HG02571 (cell line): Measurements from ENCODE around the gene NEK8.
"Not testable (repeated sequence)": the region's sequence is repeated elsewhere in the genome, so short reads cannot be mapped to it uniquely, and the experiment has no call there.

Source experiments
- ATAC-seq: cut with Tn5 transposase; IDR thresholded peaks from one replicate; pipeline ENCODE4 v1.9.1; 2021; ENCODE audit warnings: mild to moderate bottlenecking, moderate library complexity; ENCODE audit not compliant: unreplicated experiment

NEK8 gene

GRCh38 chr17:28759256-28759865 is 30.8 kb downstream of the NEK8 start:
- ATAC-seq = no peak

DNA sequence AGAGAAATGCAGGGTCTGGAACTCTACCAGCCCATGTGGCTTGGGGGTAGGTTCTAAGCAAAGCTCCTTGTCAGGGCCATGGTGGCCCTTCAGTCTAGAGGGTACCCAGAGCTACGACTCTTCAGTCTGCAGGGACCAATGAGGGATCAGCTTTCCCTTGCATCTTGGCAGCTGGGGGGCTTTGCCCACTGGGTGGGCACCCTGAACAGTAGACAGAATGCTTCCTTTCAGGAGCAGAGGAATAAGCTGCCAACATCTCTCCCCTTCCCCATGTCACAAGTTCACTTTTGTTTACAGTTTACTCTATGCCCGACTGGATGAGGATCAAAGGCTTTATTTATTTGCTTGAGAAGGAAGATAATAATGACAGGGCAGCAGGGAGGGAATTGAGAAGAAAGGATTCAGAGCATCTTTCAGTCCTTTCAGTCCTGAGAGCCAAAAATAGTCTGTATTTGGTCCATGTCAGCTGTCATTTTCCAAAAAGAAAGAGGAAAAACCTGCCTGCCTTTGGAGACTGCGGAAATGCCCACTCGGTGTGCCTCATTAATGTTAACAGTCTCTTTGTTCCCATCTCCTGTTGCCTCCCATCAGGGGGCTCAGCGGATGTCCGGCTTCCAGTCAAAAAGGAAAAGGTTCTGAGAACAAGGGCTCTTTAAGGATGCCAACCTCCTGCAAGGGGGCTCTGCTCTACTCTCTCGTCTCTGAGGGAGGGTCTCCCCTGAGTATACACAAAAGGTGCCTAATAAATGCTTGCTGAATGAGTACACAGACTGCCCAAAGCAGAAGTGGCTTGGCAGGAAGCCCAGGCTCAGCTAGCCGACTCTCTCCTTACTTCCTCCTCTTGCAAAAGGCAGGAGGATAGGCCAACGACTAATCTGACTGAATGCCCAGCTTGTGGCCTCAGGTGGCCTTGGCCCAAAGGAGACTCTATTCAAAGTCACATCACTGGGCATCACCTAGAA is 32.3 kb downstream of the NEK8 start:
- ATAC-seq = no peak

GRCh38 chr17:28763137-28763799 is 34.7 kb downstream of the NEK8 start:
- ATAC-seq = no peak

GRCh38 chr17:28763804-28764266 is 35.2 kb downstream of the NEK8 start:
- ATAC-seq = no peak

GRCh38 chr17:28765038-28765437 is 36.5 kb downstream of the NEK8 start:
- ATAC-seq = no peak

DNA sequence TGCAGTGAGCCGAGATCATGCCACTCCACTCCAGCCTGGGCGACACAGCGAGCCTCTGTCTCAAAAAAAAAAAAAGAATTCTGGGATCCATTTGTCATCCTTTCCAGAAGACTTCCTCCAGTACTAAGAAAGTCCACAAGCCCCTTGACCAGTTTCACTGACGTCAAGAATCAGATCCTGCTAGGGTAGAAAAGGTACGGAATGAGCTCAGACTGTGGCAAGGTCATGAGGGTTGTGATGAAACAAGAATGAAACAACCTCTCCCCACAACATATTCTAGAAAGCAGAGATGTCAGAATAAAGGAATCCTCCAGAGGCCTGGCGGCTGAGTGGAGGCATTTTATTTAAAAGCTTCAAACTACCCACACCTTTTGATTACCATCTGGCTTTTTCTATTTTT is 45.1 kb downstream of the NEK8 start:
- no peak for ATAC-seq

- no peak for ATAC-seq
Measured at GRCh38 chr17:28774206-28774605, 45.6 kb downstream of the NEK8 start.

- ATAC-seq = no peak
Measured at GRCh38 chr17:28777178-28777577, 48.6 kb downstream of the NEK8 start.

DNA sequence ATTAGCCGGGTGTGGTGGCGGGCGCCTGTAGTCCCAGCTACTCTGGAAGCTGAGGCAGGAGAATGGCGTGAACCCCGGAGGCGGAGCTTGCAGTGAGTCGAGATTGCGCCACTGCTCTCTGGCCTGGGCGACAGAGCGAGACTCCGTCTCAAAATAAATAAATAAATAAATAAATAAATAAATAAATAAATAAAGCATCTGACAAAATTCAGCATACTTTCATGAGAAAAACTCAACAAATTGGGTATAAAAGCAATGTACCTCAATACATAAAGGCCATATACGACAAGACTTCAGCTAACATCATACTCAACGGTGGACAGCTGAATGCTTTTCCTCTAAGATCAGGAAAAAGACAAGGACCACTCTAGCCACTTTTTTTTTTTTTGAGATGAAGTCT is 51.0 kb downstream of the NEK8 start:
- ATAC-seq = not testable (repeated sequence)

DNA sequence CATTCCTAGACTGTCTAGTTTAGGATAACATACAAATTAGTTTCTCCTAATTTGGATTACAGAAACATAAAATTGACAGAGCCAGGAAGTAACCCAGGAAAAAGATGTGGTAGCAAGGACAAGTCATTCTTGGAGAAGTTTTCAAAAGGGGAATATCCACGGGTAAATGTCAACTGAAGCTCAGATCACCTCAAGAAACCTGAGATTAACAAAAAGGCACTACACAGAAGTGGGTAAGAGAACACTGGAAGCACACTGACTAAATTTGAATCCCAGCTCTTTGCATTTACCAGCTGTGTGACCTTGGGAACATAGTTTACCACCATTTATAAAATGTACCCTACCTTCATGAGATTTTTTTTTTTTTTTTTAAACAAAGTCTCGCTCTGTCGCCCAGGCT is 54.6 kb downstream of the NEK8 start:
- ATAC-seq = no peak

DNA sequence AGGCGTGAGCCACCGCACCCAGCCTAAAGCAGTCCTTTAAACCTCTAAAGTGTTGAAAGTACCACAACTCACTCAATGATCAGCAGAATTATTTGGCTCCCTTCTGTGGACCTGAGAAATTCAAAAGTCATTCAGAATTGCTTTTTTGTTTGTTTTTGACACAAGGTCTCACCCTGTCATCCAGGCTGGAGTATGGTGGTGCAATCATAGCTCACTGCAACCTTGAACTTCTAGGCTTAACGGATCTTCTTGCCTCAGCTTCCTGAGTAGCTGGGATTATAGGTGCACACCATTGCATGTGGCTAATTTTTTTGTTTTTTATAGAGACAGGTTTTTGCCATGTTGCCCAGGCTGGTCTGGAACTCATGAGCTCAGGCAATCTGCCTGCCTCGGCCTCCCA is 59.5 kb downstream of the NEK8 start:
- no peak for ATAC-seq
